Measurements from ENCODE around the gene PLA2G15. TPM values are rescaled to one million over a fixed set of nuclear protein-coding genes. Genes with fewer than 3 reads are reported as not detected.
A peak's percentile ranks its signal among the peaks of the same experiment; 100 is the strongest.

PLA2G15 gene
- total and polyA plus RNA-seq, 12 donors: 6.0 to 37.1 (median 23.2) TPM

GRCh38 chr16:68257251-68257905 lies 12.2 kb downstream of the PLA2G15 start:
- intact Hi-C loops (cut with DNase I): no loop called here
- Histone ChIP-seq H3K4me3 (no peak overlapping the region), H3K9me3 (replicated peaks in 1 of 3) (no peaks in the 10 kb centered on the region), H3K27me3 (no peaks in the 10 kb centered on the region), H3K4me1 (replicated peaks in 1 of 2) (peaks cover 8 to 27% of the 10 kb centered on the region in 2 donors), H3K27ac (peak overlapping the region; percentile 74 to 94 (median 92)), H3K36me3 (replicated peaks in 1 of 2) (peaks cover 0 to 56% of the 10 kb centered on the region in 2 donors)
- TF ChIP-seq POLR2A (IDR thresholded peaks at IDR 0.05): no peak
- no peak for TF ChIP-seq CTCF (IDR thresholded peaks at IDR 0.05)
- DNase-seq: peak in 1 of 7 donors; percentile 49
- WGBS, 4 donors: 47 to 88% (median 79%) methylated on average over 3 to 6 of the region's 6 CpGs

GRCh38 chr16:68257906-68258800 lies 13.0 kb downstream of the PLA2G15 start:
- Histone ChIP-seq H3K36me3 (replicated peaks in 1 of 2) (peaks cover 0 to 49% of the 10 kb centered on the region in 2 donors), H3K4me1 (replicated peaks in 1 of 2) (peaks cover 8 to 27% of the 10 kb centered on the region in 2 donors), H3K9me3 (replicated peaks in 1 of 3) (no peaks in the 10 kb centered on the region), H3K27me3 (no peaks in the 10 kb centered on the region), H3K4me3 (no peak overlapping the region), H3K27ac (peak overlapping the region; percentile 74 to 94 (median 92))
- peak; percentile 77 to 94 (median 89) for DNase-seq
- TF ChIP-seq CTCF (IDR thresholded peaks at IDR 0.05): no peak
- TF ChIP-seq POLR2A (IDR thresholded peaks at IDR 0.05): peak in 1 of 2 donors; percentile 72
- intact Hi-C loops (cut with DNase I): no loop called here
- WGBS, 4 donors: 38 to 48% (median 44%) methylated on average over 11 to 13 of the region's 13 CpGs

- H3K4me1 ChIP-seq (replicated peaks in 1 of 2): peaks cover 8 to 28% of the 10 kb centered on the region in 2 donors
- peak in 5 of 7 donors; percentile 43 to 75 (median 71) for DNase-seq
- no peaks in the 10 kb centered on the region for H3K27me3 ChIP-seq
- no peak for TF ChIP-seq POLR2A (IDR thresholded peaks at IDR 0.05)
- TF ChIP-seq CTCF (IDR thresholded peaks at IDR 0.05): no peak
- 75 to 91% (median 79%) methylated on average over 13 to 27 of the region's 27 CpGs for WGBS, 4 donors
- H3K9me3 ChIP-seq (replicated peaks in 1 of 3): no peaks in the 10 kb centered on the region
- H3K36me3 ChIP-seq (replicated peaks in 1 of 2): peaks cover 0 to 40% of the 10 kb centered on the region in 2 donors
- intact Hi-C loops (cut with DNase I): no loop called here
- no peak overlapping the region for H3K4me3 ChIP-seq
- H3K27ac ChIP-seq: peak overlapping the region in 3 of 5 donors; percentile 65 to 92 (median 92)
These were observed 14.0 kb downstream of the PLA2G15 start for GRCh38 chr16:68259007-68259825.

Measured in adrenal gland (tissue), 12 donors.